GM12878 (cell line): ENCODE measurements around the gene UBASH3B. TPM values are rescaled to one million over a fixed set of nuclear protein-coding genes. Genes with fewer than 3 reads are reported as not detected.

Experiments used
- ATAC-seq: fragments of 200-7000 bp; cut with Tn5 transposase; 3 replicates; pipeline ENCODE4 v1.9.1; 2020; ENCODE audit warnings: mild to moderate bottlenecking, moderate library complexity
- BruUV-seq: library from RNA; stranded (reverse); fragments of 400-500 nt; replicated peaks from 2 replicates; lab custom pipeline; 2021; lab: Mats Ljungman, UMichigan
- CTCF ChIA-PET: fragments of 300-600 bp; sonication (Branson Sonifier 250); formaldehyde crosslinking; extraction: SDS; loops from one replicate; lab custom pipeline; 2021; ENCODE audit warnings: inconsistent platforms; lab: Yijun Ruan, JAX
- POLR2A ChIA-PET: fragments of 350-600 bp; formaldehyde crosslinking; extraction: SDS; loops from one replicate; lab custom pipeline; 2021; ENCODE audit warnings: inconsistent platforms; lab: Charles Lee
- RAD21 ChIA-PET: fragments of 300-600 bp; sonication (Branson Sonifier 250); formaldehyde crosslinking; loops from one replicate; lab custom pipeline; 2023; ENCODE audit warnings: antibody characterized with exemption; ENCODE audit not compliant: unreplicated experiment; lab: Charles Lee
- SMC1A ChIA-PET: fragments of 300-600 bp; sonication (Branson Sonifier 250); formaldehyde crosslinking; loops from one replicate; lab custom pipeline; 2023; ENCODE audit not compliant: unreplicated experiment, uncharacterized antibody; lab: Charles Lee
- DNase-seq: peaks from one replicate; pipeline ENCODE4 v3.0.0-alpha.2; 2011; ENCODE audit warnings: low read depth, low spot score
- FAIRE-seq: peaks from 3 replicates; lab custom pipeline; 2011; peaks lifted over from hg19 to GRCh38; lab: Jason Lieb, UNC
- H2AFZ ChIP-seq: 2 replicates; pipeline ENCODE4 v1.6.0; 2011; ENCODE audit warnings: low read depth, low read length, control low read depth; ENCODE audit not compliant: control insufficient read depth
- H3K27ac ChIP-seq: 2 replicates; pipeline ENCODE4 v1.5.1; 2011; ENCODE audit warnings: control low read depth; ENCODE audit not compliant: control insufficient read depth, insufficient read depth
- H3K27me3 ChIP-seq, 2 experiments: replicated peaks in 1 of 2; 2 replicates each; pipeline versions ENCODE4 v1.6.0 to v1.6.1; 2011; ENCODE audit warnings: low read length in 1 of 2; ENCODE audit not compliant: control insufficient read depth in 2 of 2, insufficient read depth in 2 of 2
- H3K36me3 ChIP-seq, 2 experiments: 2 replicates each; pipeline ENCODE4 v1.5.1; 2011; ENCODE audit warnings: low read length in 1 of 2; ENCODE audit not compliant: control insufficient read depth in 2 of 2, insufficient read depth in 2 of 2
- H3K4me1 ChIP-seq: 2 replicates; pipeline ENCODE4 v1.6.1; 2011; ENCODE audit warnings: mild to moderate bottlenecking, low read length, moderate library complexity, mixed read lengths; ENCODE audit not compliant: control insufficient read depth, insufficient read depth
- H3K4me2 ChIP-seq: 2 replicates; pipeline ENCODE4 v1.6.0; 2011; ENCODE audit warnings: control low read depth; ENCODE audit not compliant: control insufficient read depth, insufficient read depth
- H3K4me3 ChIP-seq: fragments of 200-600 bp; sonication (generic); 2 replicates; pipeline ENCODE4 v1.5.1; 2016
- H3K79me2 ChIP-seq: 2 replicates; pipeline ENCODE4 v1.6.0; 2011; ENCODE audit warnings: low read length; ENCODE audit not compliant: control insufficient read depth, insufficient read depth
- H3K9ac ChIP-seq: 2 replicates; pipeline ENCODE4 v1.8.0; 2011; ENCODE audit warnings: low read length, control low read depth, mixed read lengths; ENCODE audit not compliant: control insufficient read depth, insufficient read depth
- H3K9me3 ChIP-seq: replicated peaks from 3 replicates; pipeline ENCODE4 v1.5.1; 2011; ENCODE audit warnings: mild to moderate bottlenecking, low read length; ENCODE audit not compliant: control insufficient read depth, insufficient read depth
- H4K20me1 ChIP-seq: 2 replicates; pipeline ENCODE4 v1.6.0; 2011; ENCODE audit not compliant: control insufficient read depth, insufficient read depth
- GATAD2B ChIP-seq: fragments of 450-650 bp; conservative IDR thresholded peaks from 2 replicates; pipeline ENCODE4 v1.6.1; 2017; ENCODE audit warnings: low read depth, mild to moderate bottlenecking, moderate library complexity
- HCFC1 ChIP-seq: fragments of 150-350 bp; IDR thresholded peaks from 2 replicates; pipeline ENCODE4 v1.6.1; 2014; ENCODE audit warnings: low read length
- IKZF1 ChIP-seq: fragments of 450-650 bp; conservative IDR thresholded peaks from 2 replicates; pipeline ENCODE4 v1.6.1; 2017; ENCODE audit warnings: antibody characterized with exemption, mild to moderate bottlenecking
- JUND ChIP-seq: IDR thresholded peaks from 2 replicates; pipeline ENCODE4 v1.6.1; 2012; ENCODE audit warnings: low read depth, mild to moderate bottlenecking, low read length, improper control_type of control experiment, moderate library complexity
- MTA2 ChIP-seq: fragments of 450-650 bp; IDR thresholded peaks from 2 replicates; pipeline ENCODE4 v1.6.1; 2016; ENCODE audit warnings: low read depth, mild to moderate bottlenecking, moderate library complexity
- SRF ChIP-seq, 2 experiments: IDR thresholded peaks; 2 replicates each; pipeline ENCODE4 v1.6.1; 2011; ENCODE audit warnings: low read depth in 2 of 2, low read length in 2 of 2, mild to moderate bottlenecking in 1 of 2, moderate library complexity in 1 of 2
- TAF1 ChIP-seq: IDR thresholded peaks from 2 replicates; pipeline ENCODE4 v1.6.1; 2011; ENCODE audit warnings: mild to moderate bottlenecking, low read depth, low read length, borderline replicate concordance
- TARDBP ChIP-seq: IDR thresholded peaks from 2 replicates; pipeline ENCODE4 v1.6.1; 2016; ENCODE audit warnings: borderline replicate concordance
- ZBTB4 ChIP-seq: fragments of 450-650 bp; formaldehyde crosslinking; IDR thresholded peaks from 2 replicates; pipeline ENCODE4 v1.4.0; 2022; ENCODE audit warnings: mild to moderate bottlenecking, moderate library complexity
- WGBS: methylation state at CpG from one replicate; pipeline ENCODE4 v1.1.6; 2016; ENCODE audit warnings: low lambda C conversion rate; ENCODE audit not compliant: insufficient replicate concordance, insufficient coverage; ENCODE audit errors: missing lambda C conversion rate; 5-methylcytosine and 5-hydroxymethylcytosine counted together
- in situ Hi-C: fragments of 300-500 bp; cut with MboI; formaldehyde crosslinking; loops from 9 replicates; pipeline ENCODE4 v1.14.3; 2018; ENCODE audit warnings: mixed read lengths
- intact Hi-C: fragments of 100-400 bp; cut with micrococcal nuclease; formaldehyde crosslinking; loops from one replicate; pipeline ENCODE4 v1.14.2; 2022; ENCODE audit not compliant: unreplicated experiment
- polyA plus RNA-seq, 11 experiments: library from polyadenylated mRNA; depleted of rRNA in 4 of 11; unstranded in 6 of 11; stranded (reverse) in 5 of 11; fragments of >200 nt; fragmentation: Nextera tagmentation in 4 of 11; fragmentation: Illumina TruSeq in 1 of 11; extraction: Ambion mirVana in 4 of 11; extraction: Trizol in 1 of 11; gene quantifications; 1 replicate in 1 of 11; 2 replicates in 10 of 11; pipeline versions ENCODE4 v1.2.1 to v1.2.3, GENCODE V29; 2011 to 2016; ENCODE audit warnings: inconsistent platforms in 2 of 11, missing spikeins in 2 of 11, low read depth in 1 of 11
- total RNA-seq, 4 experiments: library from RNA; depleted of rRNA in 3 of 4; stranded (reverse); fragments of >200 nt in 3 of 4; fragmentation: Illumina TruSeq in 1 of 4; extraction: Trizol in 1 of 4; gene quantifications; 2 replicates each; pipeline versions ENCODE4 v1.2.1 to v1.2.3, GENCODE V29; 2013 to 2021

The UBASH3B gene
- total and polyA plus RNA-seq, 10 of the 15 experiments (the other 5 are each of a cell fraction or from before 2014, with no cell fraction given) = 0.18 to 3.3 (median 0.57) TPM

GRCh38 chr11:122701143-122701542 is 45.6 kb downstream of the UBASH3B start:
- POLR2A ChIA-PET = no interaction called here
- Histone ChIP-seq H3K27me3 (peaks cover 0 to 4% of the 10 kb centered on the region in 2 experiments; a peak in 2 of 4 replicates), H3K9ac (no peak overlapping the region), H4K20me1 (no peaks in the 10 kb centered on the region), H3K4me3 (no peak overlapping the region), H3K9me3 (no peaks in the 10 kb centered on the region), H3K4me2 (no peak overlapping the region), H3K4me1 (peaks cover 15% of the 10 kb centered on the region), H2AFZ (no peak overlapping the region), H3K79me2 (no peaks in the 10 kb centered on the region), H3K36me3 (no peaks in the 10 kb centered on the region), H3K27ac (no peak overlapping the region)
- intact Hi-C loops = no loop called here
- TF ChIP-seq GATAD2B = no peak
- TF ChIP-seq TARDBP = no peak
- no peak for TF ChIP-seq ZBTB4 (CRISPR knock-in tag)
- no peak for TF ChIP-seq HCFC1
- no peak for TF ChIP-seq TAF1
- no peak for TF ChIP-seq MTA2
- TF ChIP-seq JUND = no peak
- TF ChIP-seq SRF (IDR thresholded peaks at IDR 0.05; ENCODE audit: low read depth in 2 of 2, low read length in 2 of 2) = no peak
- TF ChIP-seq IKZF1 = no peak
- WGBS = 1% methylated on average over 4 of the region's 4 CpGs
- no TSS peak for BruUV-seq
- CTCF ChIA-PET = no interaction called here
- no peak for FAIRE-seq
- DNase-seq = no peak
- RAD21 ChIA-PET = no interaction called here
- ATAC-seq = no peak
- SMC1A ChIA-PET = no interaction called here
- in situ Hi-C loops = no loop called here
